ENCODE data around the gene TEAD1.

GRCh38 chr11:12990162-12990480, 315.9 kb downstream of the TEAD1 start:
- TF ChIP-seq CTCF (IDR thresholded peaks at IDR 0.05; ENCODE audit: poor library complexity, severe bottlenecking) (no peak), SMC3 (conservative IDR thresholded peaks at IDR 0.05; ENCODE audit: poor library complexity) (no peak), EP300 (conservative IDR thresholded peaks at IDR 0.05; ENCODE audit: poor library complexity, severe bottlenecking) (no peak), REST (IDR thresholded peaks at IDR 0.05; ENCODE audit: borderline replicate concordance) (no peak), POLR2AphosphoS5 (IDR thresholded peaks at IDR 0.05) (no peak), TAF1 (IDR thresholded peaks at IDR 0.05; ENCODE audit: low read depth) (no peak)

Measured in neural cell (in vitro differentiated cells).